OCI-M2 (cell line): ENCODE data around the gene EIF2S2.
"Not testable (repeated sequence)": the region's sequence is repeated elsewhere in the genome, so short reads cannot be mapped to it uniquely, and the experiment has no call there.

Source experiments
- DNase-seq: peaks from one replicate; lab custom pipeline; 2025; ENCODE audit not compliant: unreplicated experiment; lab: John Stamatoyannopoulos, UW

The EIF2S2 gene, protein sequence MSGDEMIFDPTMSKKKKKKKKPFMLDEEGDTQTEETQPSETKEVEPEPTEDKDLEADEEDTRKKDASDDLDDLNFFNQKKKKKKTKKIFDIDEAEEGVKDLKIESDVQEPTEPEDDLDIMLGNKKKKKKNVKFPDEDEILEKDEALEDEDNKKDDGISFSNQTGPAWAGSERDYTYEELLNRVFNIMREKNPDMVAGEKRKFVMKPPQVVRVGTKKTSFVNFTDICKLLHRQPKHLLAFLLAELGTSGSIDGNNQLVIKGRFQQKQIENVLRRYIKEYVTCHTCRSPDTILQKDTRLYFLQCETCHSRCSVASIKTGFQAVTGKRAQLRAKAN

DNA sequence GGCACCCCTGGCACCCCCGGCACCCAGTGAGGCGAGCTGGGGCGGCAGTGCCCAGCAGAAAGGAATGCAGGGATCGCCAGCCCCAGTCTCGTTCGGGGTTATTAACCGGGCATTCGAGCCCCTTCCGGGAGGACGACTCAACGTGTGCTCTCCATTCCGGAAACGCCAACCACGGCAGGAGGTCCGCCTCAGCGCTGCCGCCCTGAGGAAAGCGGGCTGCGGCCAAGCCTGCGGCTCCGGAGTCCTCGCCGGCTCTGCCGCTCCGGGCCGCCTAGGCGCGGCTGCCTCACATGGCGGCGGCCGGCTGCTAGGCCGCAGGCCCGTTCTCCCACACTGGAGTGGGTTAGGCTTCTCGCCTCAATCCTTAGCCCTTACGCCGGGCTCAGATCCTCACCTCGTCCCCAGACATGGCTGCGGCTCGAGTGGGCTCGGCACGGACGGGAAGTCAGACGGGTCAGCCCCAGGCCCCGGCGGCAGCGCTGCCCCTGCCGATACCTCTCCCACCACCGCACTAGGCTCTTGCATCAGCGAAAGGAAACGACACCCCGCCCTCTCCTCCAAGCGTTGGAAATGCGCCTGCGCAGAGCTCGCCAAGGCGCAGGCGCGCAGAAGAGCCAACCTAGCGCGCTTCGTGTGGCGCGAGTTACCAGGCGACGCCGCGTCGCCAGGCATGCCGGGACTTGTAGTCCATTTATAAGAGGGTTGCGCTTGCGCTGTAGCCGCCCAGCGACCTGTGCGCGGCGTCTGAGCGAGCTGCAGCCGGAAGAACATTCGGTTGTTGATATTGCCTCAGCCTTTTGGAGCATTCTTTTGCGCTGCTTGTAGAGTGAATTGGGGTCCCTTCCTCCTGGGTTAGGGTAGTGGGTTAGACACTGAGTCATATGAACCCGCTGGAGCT is at the start of gene EIF2S2:
Gene EIF2S2, minus strand, starts transcription at position 542 of the 898 bp plus-strand sequence. Its CDS starts 133 bp downstream, at position 409.
- peak; percentile 90 for DNase-seq

DNA sequence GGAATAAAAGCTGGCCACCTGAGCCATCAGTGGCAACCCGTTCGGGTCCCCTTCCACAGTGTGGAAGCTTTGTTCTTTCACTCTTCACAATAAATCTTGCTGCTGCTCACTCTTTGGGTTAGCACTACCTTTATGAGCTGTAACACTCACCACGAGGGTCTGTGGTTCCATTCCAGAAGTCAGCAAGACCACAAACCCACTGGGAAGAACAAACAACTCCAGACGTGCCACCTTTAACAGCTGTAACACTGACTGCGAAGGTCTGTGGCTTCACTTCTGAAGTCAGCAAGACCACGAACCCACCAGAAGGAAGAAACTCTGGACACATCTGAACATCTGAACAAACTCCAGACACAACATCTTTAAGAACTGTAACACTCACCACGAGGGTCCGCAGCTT is 45.7 kb upstream of the EIF2S2 start:
- DNase-seq, result not testable (repeated sequence)

- DNase-seq, result no peak
Observed at GRCh38 chr20:34155836-34156235, 43.8 kb upstream of the EIF2S2 start.

- not testable (repeated sequence) for DNase-seq
Observed at GRCh38 chr20:34153169-34153568, 41.1 kb upstream of the EIF2S2 start.

- DNase-seq, result not testable (repeated sequence)
Observed at GRCh38 chr20:34152073-34152472, 40.0 kb upstream of the EIF2S2 start.

GRCh38 chr20:34150306-34151000 is 38.4 kb upstream of the EIF2S2 start:
- no peak for DNase-seq

DNA sequence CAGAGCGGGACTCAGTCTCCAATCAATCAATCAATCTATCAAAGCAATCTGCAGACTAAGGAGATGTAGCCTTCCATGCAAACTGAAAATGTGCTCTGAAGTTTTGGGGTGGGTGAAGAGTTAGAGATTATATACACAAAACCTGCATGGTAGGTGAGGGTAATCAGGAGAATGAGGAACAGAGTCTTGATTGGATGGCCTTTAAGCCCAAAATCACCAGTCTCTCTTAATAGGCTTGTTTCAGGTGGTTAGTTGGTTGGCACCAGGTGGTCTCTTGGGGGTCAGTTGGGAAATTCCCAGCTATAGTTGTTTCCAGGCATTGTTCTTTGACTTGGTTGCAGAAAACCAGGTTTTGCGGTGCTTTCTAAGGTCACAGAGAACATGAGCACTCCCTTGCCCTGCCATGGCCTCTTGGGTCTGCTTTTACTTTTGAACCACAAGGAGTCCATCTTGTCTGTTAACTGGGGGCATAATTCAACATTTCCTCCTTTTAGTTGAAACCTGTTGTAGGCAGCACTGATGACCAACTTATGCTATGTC is 33.3 kb upstream of the EIF2S2 start:
- no peak for DNase-seq

- no peak for DNase-seq
Observed at GRCh38 chr20:34143951-34144350, 31.9 kb upstream of the EIF2S2 start.

DNA sequence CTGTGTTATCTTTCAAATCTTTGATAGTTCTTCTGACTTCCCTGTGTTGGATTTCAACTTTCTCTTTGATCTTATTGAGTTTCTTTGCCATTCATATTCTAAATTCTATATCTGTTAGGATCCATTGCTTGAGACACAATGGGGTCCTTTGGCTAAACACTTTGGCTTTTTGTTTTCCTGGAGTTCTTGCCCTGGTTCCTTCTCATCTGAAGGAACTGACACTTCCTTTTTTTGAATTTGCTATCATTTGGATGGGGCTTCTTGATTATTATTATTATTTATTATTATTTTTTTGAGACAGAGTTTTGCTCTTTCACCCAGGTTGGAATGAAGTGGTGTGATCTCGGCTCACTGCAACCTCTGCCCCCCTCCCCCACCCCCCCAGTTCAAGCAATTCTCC is 30.1 kb upstream of the EIF2S2 start:
- no peak for DNase-seq

- DNase-seq, result no peak
Observed at GRCh38 chr20:34141293-34141692, 29.2 kb upstream of the EIF2S2 start.

- DNase-seq, result not testable (repeated sequence)
Observed at GRCh38 chr20:34135525-34136275, 23.7 kb upstream of the EIF2S2 start.

DNA sequence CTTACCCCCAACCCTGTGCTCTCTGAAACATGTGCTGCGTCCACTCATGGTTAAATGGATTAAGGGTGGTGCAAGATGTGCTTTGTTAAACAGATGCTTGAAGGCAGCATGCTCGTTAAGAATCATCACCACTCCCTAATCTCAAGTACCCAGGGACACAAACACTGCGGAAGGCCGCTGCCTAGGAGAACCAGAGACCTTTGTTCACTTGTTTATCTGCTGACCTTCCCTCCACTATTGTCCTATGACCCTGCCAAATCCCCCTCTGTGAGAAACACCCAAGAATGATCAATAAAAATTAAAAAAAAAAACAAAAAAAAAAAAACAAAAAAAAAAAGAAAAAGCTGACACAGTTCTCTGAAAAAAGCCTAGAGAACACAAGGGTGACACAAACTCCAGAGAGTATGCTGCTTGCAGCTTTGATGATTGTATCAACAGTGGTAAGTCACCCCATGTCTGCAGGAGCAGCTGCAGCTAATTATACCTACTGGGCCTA is 21.4 kb upstream of the EIF2S2 start:
- DNase-seq, result not testable (repeated sequence)

GRCh38 chr20:34132943-34133342 is 20.9 kb upstream of the EIF2S2 start:
- not testable (repeated sequence) for DNase-seq

DNA sequence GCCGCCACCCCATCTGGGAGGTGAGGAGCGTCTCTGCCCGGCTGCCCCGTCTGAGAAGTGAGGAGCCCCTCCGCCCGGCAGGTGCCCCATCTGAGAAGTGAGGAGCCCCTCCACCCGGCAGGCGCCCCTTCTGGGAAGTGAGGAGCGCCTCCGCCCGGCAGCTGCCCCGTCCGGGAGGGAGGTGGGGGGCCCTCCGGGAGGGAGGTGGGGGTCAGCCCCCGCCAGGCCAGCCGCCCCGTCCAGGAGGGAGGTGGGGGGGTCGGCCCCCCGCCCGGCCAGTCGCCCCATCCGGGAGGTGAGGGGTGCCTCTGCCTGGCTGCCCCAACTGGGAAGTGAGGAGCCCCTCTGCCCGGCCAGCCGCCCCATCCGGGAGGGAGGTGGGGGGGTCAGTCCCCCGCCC is 20.4 kb upstream of the EIF2S2 start:
- not testable (repeated sequence) for DNase-seq

- no peak for DNase-seq
Observed at GRCh38 chr20:34131491-34131890, 19.4 kb upstream of the EIF2S2 start.

DNA sequence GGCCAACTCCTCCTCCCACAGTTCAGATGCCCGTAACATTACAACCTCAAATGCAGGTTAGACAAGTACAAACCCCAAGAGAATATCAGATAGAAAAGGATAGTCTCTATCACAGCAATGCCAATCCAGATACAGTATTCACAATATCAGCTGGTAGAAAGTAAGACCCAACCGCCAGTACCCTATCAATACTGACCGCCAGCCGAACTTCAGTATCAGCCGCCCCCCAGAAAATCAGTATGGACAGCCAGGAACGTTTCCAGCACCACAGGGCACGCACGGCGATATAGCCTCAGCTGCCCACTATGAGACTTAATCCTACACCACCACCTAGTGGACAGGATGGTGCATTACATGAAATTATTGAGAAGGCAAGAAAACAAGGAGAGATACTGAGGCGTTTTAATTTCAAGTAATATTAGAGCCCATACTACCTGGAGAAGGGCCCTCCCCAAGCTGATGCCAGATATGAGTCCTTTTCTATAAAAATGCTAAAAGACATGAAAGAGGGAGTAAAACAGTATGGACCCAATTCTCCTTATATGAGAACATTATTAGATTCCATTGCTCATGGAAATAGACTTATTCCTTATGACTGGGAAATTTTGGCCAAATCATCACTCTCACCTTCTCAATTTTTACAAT is 17.6 kb upstream of the EIF2S2 start:
- DNase-seq, result peak; percentile 49

- DNase-seq, result peak; percentile 56
Observed at GRCh38 chr20:34127792-34128191, 15.7 kb upstream of the EIF2S2 start.

DNA sequence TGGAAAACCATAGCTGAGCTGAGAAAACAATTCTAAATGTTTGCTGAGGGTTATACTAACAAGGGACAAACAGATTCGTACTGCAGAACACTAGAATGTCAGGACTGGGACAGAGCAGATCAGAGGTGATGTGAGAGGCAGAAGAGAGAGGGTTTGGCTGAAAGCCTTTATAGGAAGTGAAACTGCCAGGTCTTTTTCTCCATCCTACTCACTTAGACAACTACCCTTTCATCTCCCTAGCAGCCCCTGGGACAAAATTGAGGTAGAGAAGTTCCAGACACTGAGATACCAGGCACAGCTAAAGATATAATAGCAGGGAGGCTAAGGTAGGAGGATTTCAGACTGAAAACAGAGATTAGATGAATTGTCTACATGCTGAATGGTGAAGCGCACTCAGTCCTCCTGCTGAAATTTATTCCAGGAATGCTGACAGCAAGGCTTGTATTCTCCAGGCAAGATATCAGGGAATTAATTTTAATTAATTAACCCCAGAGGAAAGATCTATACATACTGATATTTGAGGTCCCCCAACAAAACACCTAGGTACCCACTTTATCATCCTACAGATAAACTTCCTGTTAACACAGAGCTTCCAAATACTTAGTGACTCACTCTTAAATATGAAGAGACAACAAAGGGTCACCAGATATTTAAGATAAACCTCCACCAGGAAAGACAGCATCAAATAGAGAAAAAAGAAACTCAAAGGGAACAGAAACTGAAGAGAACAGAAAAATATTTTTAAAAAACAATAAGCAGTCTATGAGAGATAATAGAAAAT is 12.6 kb upstream of the EIF2S2 start:
- no peak for DNase-seq

- DNase-seq, result no peak
Observed at GRCh38 chr20:34123309-34123708, 11.3 kb upstream of the EIF2S2 start.
